Left ventricle myocardium inferior (tissue), 1 donor: ENCODE data around the gene PAPSS2. TPM values are rescaled to one million over a fixed set of nuclear protein-coding genes. Genes with fewer than 3 reads are reported as not detected.
"Not testable (repeated sequence)": the region's sequence is repeated elsewhere in the genome, so short reads cannot be mapped to it uniquely, and the experiment has no call there.

Experiments used
- DNase-seq: peaks from one replicate; pipeline ENCODE4 v3.0.0-alpha.2; 2020
- H3K27ac ChIP-seq: fragments of 200-600 bp; replicated peaks from 2 replicates; pipeline ENCODE4 v1.8.0; 2021
- H3K27me3 ChIP-seq: fragments of 200-600 bp; 2 replicates; pipeline ENCODE4 v1.8.0; 2021; ENCODE audit warnings: low read depth
- H3K36me3 ChIP-seq: fragments of 200-600 bp; 2 replicates; pipeline ENCODE4 v1.8.0; 2021
- H3K4me1 ChIP-seq: fragments of 200-600 bp; 2 replicates; pipeline ENCODE4 v1.8.0; 2021
- H3K4me3 ChIP-seq: fragments of 200-600 bp; 2 replicates; pipeline ENCODE4 v1.8.0; 2021; ENCODE audit warnings: mild to moderate bottlenecking, moderate library complexity
- H3K9me3 ChIP-seq: fragments of 200-600 bp; replicated peaks from 2 replicates; pipeline ENCODE4 v1.8.0; 2021
- intact Hi-C: fragments of 100-400 bp; cut with micrococcal nuclease; formaldehyde crosslinking; loops from one replicate; pipeline ENCODE4 v1.11.0; 2022
- total RNA-seq: library from RNA; stranded (reverse); fragmentation: NEBNext Ultra II Directional; extraction: Animal tissue kit (Norgen Biotek cat#: 25700); gene quantifications from one replicate; pipeline ENCODE4 v1.2.1, GENCODE V29; 2021
- TF ChIP-seq, protein P1 (sequence below): fragments of 200-600 bp; IDR thresholded peaks from 2 replicates; pipeline ENCODE4 v1.8.0; 2021; ENCODE audit warnings: antibody characterized with exemption, mild to moderate bottlenecking, borderline replicate concordance
- donor health status: DM: no; HTN: yes; CAD: no; lungs with severe emphysema.

PAPSS2 gene
- total RNA-seq, 1 donor from 2014 or later = 10.6 TPM

DNA sequence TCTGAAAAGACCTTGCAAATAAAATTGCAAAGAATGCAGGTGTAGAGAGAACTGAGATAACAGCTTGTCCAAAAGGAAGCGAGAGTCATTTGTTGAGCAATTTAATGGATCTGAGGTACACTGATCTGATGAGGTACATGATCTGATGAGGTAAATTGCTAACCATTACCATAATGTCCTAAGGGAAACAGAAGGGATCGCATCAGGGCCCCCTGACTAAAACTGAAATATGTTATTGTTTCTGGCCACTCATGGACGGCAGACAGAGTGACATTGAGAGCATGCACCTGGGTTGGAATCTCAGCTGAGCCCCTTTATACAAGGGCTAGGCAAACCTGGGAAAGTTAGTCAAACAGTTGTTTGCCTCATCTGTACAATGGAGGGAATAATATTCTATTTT lies 15.8 kb upstream of the PAPSS2 start:
- intact Hi-C loops = no loop called here
- no peaks in the 10 kb centered on the region for H3K36me3 ChIP-seq
- H3K27ac ChIP-seq = no peak overlapping the region
- no peaks in the 10 kb centered on the region for H3K27me3 ChIP-seq
- DNase-seq = no peak
- H3K9me3 ChIP-seq = no peaks in the 10 kb centered on the region
- TF ChIP-seq, protein P1, sequence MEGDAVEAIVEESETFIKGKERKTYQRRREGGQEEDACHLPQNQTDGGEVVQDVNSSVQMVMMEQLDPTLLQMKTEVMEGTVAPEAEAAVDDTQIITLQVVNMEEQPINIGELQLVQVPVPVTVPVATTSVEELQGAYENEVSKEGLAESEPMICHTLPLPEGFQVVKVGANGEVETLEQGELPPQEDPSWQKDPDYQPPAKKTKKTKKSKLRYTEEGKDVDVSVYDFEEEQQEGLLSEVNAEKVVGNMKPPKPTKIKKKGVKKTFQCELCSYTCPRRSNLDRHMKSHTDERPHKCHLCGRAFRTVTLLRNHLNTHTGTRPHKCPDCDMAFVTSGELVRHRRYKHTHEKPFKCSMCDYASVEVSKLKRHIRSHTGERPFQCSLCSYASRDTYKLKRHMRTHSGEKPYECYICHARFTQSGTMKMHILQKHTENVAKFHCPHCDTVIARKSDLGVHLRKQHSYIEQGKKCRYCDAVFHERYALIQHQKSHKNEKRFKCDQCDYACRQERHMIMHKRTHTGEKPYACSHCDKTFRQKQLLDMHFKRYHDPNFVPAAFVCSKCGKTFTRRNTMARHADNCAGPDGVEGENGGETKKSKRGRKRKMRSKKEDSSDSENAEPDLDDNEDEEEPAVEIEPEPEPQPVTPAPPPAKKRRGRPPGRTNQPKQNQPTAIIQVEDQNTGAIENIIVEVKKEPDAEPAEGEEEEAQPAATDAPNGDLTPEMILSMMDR = no peak
- H3K4me3 ChIP-seq = no peak overlapping the region
- no peaks in the 10 kb centered on the region for H3K4me1 ChIP-seq

DNA sequence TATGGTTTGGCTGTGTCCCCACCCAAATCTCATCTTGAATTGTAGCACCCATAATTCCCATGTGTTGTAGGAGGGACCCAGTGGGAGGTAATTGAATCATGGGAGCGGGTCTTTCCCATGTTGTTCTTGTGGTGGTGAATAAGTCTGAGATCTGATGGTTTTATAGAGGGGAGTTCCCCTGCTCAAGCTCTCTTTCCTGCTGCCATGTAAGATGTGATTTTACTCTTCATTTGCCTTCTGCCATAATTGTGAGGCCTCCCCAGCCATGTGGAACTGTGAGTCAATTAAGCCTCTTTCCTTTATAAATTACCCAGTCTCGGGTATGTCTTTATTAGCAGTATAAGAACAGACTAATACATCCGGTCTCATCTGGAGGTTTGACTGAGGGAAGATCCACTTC lies 15.2 kb upstream of the PAPSS2 start:
- H3K27me3 ChIP-seq, H3K36me3 ChIP-seq, H3K27ac ChIP-seq, H3K4me3 ChIP-seq, H3K4me1 ChIP-seq, intact Hi-C loops, DNase-seq, H3K9me3 ChIP-seq: not testable (repeated sequence)

DNA sequence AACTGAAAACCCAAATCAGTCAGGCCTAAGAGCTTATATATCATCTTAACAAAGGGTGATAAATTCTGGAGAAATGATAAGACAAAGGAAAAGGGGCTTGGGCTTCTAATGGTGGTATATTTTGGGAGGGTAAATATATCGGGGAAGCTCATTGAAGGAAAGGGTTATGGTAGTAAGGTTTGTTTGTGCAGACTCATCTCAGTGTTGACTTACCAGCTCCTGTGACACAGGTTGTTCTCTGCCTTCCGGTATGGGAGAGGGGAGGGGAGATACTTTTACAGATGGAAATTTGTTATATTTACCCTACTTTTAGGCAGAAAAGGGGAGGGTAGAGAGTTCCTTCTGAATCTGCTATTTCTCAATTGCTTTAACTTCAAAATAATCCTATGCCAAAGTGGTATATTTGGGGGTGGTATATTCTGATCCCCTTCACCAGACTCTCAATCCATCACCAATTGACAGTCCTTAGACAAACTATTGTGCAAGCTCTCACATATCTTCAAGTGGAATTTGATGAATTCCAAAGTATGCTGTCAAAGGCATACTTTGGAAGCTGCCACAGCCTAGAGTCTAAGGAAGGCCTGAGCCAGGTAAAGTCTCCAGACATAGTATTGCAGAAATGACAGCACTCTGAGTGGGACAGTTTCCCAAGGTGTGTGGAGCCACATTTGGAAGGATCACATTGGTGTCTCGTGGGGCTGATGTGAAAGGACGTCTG lies 13.3 kb upstream of the PAPSS2 start:
- no peaks in the 10 kb centered on the region for H3K4me1 ChIP-seq
- H3K9me3 ChIP-seq = no peaks in the 10 kb centered on the region
- no peak overlapping the region for H3K27ac ChIP-seq
- intact Hi-C loops = no loop called here
- no peaks in the 10 kb centered on the region for H3K36me3 ChIP-seq
- H3K4me3 ChIP-seq = no peak overlapping the region
- H3K27me3 ChIP-seq = no peaks in the 10 kb centered on the region
- TF ChIP-seq, protein P1 = no peak
- DNase-seq = no peak

DNA sequence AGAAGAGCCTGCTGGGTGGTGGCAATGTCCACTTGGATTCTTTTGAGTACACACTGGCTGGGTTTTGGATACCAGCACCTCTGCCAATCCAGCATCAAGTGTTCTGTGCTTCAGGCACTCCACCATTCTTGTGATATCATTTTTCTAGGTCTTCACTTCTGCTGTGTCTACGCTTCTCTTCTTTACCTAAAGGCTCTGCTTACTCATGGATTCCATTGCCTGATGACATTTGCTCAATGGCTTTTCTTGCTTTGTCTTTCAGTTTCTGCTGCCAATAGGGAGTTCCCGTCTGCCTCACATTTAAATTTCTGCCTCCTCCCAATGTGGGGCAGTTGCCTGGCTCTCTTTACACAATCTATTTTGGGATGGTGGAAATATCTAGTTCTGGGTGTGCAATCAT lies 12.7 kb upstream of the PAPSS2 start:
- no peak overlapping the region for H3K27ac ChIP-seq
- no peaks in the 10 kb centered on the region for H3K4me1 ChIP-seq
- no peaks in the 10 kb centered on the region for H3K36me3 ChIP-seq
- no peaks in the 10 kb centered on the region for H3K27me3 ChIP-seq
- TF ChIP-seq, protein P1 = no peak
- no peaks in the 10 kb centered on the region for H3K9me3 ChIP-seq
- no peak overlapping the region for H3K4me3 ChIP-seq
- no peak for DNase-seq
- intact Hi-C loops = no loop called here

DNA sequence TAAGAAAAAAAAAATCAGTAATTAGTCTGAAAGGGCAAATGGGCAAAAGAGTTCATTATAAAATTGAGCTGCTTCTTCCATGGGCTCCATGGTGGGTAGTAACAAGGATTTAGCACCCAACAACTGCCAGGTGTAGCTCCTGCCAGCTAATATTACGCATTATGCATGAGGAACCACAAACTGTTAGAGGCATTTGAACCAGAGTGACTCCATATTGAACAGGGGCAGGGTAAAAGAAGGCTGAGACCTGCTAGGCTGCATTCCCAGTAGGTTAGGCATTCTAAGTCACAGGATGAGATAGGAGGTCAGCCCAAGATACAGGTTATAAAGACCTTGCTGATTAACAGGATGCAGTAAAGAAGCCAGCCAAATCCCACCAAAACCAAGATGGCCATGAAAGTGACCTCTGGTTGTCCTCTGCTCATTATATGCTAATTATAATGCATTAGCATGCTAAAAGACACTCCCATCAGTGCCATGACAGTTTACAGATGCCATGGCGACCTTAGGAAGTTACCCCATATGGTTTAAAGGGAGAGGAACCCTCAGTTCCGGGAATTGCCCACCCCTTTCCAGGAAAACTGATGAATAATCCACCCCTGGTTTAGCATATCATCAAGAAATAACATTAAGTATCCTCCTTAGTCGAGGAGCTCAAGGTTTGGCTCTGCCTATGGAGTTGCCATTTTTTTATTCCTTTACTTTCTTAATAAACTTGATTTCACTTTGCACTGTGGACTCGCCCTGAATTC lies 8.7 kb upstream of the PAPSS2 start:
- H3K4me3 ChIP-seq = no peak overlapping the region
- no peak overlapping the region for H3K27ac ChIP-seq
- intact Hi-C loops = loop anchor here (10.0 kb wide), 1 partner anchor 116 kb away; no protein-coding TSS in a partner anchor
- TF ChIP-seq, protein P1 = no peak
- DNase-seq = no peak
- no peaks in the 10 kb centered on the region for H3K4me1 ChIP-seq
- H3K36me3 ChIP-seq = no peaks in the 10 kb centered on the region
- H3K9me3 ChIP-seq = no peaks in the 10 kb centered on the region
- no peaks in the 10 kb centered on the region for H3K27me3 ChIP-seq

DNA sequence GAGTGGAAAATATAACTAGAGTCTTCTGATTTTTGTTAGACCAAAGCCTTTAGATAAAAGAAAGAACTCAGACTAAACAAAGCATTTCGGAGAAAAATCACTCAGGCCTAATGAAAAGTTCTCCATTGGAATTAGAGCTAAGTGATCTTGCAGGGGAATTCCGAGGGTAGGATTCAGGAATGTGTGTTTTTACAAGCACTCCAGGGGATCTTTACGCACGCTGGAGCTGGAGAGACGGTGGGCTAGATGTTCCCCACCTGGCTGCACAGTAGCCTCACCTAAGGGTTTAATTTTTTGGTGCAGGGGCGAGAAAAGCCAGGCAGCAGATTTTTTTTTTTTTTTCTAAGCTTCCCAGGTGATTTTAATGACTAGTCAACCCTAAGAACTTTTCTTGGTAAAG lies 7.9 kb upstream of the PAPSS2 start:
- peaks cover 2% of the 10 kb centered on the region for H3K4me1 ChIP-seq
- H3K9me3 ChIP-seq = no peaks in the 10 kb centered on the region
- no peak for DNase-seq
- H3K4me3 ChIP-seq = no peak overlapping the region
- TF ChIP-seq, protein P1 = no peak
- intact Hi-C loops = loop anchor here (10.0 kb wide), 1 partner anchor 117 kb away; no protein-coding TSS in a partner anchor
- H3K27me3 ChIP-seq = no peaks in the 10 kb centered on the region
- no peak overlapping the region for H3K27ac ChIP-seq
- no peaks in the 10 kb centered on the region for H3K36me3 ChIP-seq
